ENCODE data around the gene MAN1C1. TPM values are rescaled to one million over a fixed set of nuclear protein-coding genes. Genes with fewer than 3 reads are reported as not detected.
"Not testable (repeated sequence)": the region's sequence is repeated elsewhere in the genome, so short reads cannot be mapped to it uniquely, and the experiment has no call there.

Gene MAN1C1
- total RNA-seq, 1 donor from 2014 or later: 20.4 TPM

DNA sequence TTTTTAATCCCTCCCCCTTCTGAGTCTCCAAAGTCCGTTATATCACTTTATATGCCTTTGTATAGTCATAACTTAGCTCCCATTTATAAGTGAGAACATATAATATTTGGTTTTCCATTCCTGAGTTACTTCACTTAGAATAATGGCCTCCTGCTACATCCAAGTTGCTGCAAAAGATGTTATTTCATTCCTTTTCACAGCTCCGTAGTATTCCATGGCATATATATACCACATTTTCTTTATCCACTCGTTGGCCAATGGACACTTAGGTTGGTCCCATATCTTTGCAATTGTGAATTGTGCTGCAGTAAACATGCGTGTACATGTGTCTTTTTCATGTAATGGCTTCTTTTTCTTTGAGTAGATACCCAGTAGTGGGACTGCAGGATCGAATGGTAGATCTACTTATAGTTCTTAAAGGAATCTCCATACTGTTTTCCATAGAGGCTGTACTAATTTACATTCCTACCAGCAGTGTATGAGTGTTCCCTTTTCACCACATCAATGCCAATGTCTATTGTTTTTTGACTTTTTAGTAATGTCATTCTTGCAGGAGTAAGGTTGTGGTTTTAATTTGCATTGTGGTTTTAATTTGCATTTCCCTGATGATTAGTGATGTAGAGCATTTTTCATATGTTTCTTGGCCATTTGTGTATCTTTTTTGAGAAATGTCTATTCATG lies 12.3 kb downstream of the MAN1C1 start:
- no peak for ATAC-seq
- TF ChIP-seq, protein P1, sequence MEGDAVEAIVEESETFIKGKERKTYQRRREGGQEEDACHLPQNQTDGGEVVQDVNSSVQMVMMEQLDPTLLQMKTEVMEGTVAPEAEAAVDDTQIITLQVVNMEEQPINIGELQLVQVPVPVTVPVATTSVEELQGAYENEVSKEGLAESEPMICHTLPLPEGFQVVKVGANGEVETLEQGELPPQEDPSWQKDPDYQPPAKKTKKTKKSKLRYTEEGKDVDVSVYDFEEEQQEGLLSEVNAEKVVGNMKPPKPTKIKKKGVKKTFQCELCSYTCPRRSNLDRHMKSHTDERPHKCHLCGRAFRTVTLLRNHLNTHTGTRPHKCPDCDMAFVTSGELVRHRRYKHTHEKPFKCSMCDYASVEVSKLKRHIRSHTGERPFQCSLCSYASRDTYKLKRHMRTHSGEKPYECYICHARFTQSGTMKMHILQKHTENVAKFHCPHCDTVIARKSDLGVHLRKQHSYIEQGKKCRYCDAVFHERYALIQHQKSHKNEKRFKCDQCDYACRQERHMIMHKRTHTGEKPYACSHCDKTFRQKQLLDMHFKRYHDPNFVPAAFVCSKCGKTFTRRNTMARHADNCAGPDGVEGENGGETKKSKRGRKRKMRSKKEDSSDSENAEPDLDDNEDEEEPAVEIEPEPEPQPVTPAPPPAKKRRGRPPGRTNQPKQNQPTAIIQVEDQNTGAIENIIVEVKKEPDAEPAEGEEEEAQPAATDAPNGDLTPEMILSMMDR (IDR thresholded peaks at IDR 0.05): no peak
- Histone ChIP-seq H3K27ac (no peak overlapping the region), H3K9me3 (no peaks in the 10 kb centered on the region), H3K36me3 (no peaks in the 10 kb centered on the region), H3K4me1 (no peaks in the 10 kb centered on the region), H3K4me3 (no peak overlapping the region), H3K27me3 (ENCODE audit: low read depth) (no peaks in the 10 kb centered on the region)
- DNase-seq: no peak
- intact Hi-C loops (cut with DNase I): no loop called here

DNA sequence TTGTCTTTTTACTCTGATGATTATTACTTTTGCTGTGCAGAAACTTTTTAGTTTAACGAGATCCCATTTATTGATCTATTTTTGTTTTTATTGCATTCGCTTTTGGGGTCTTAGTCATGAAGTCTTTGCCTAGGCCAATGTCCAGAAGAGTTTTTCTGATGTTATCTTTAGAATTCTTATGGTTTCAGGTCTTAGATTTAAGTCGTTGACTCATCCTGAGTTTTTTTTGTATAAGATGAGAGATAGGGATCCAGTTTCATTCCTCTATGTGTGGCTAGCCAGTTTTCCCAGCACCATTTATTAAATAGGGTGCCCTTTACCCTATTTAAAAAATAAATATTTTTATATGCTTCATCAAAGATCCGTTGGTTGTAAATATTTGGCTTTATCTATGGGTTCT lies 13.2 kb downstream of the MAN1C1 start:
- TF ChIP-seq, protein P1 (IDR thresholded peaks at IDR 0.05): no peak
- DNase-seq (no peak), ATAC-seq (no peak)
- Histone ChIP-seq H3K27me3 (ENCODE audit: low read depth) (no peaks in the 10 kb centered on the region), H3K36me3 (no peaks in the 10 kb centered on the region), H3K9me3 (no peaks in the 10 kb centered on the region), H3K4me1 (no peaks in the 10 kb centered on the region), H3K4me3 (no peak overlapping the region), H3K27ac (no peak overlapping the region)
- intact Hi-C loops (cut with DNase I): no loop called here

DNA sequence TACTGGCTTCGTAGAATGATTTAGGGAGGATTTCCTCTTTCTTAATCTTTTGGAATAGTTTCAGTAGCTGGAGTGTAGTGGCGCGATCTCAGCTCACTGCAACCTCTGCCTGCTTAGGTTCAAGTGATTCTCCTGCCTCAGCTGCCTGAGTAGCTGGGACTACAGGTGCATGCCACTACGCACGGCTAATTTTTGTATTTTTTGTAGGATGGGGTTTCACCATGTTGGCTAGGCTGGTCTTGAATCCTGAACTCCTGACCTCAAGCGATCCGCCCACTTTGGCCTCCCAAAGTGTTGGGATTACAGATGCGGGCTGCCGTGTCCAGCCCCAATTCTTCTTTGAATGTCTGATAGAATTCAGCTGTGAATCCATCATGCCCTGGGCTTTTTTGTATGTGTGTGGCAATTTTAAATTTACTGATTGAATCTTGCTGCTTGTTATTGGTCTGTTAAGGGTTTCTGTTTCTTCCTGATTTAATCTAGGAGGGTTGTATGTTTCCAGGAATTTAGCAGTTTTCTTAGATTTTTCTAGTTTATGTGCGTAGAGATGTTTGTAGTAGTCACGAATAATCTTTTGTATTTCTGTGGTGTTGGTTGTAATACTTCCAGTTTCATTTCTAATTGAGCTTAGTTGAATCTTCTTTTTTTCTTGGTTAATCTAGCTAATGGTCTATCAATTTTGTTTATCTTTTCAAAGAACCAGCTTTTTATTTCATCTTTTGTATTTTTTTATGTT lies 15.3 kb downstream of the MAN1C1 start:
- H3K9me3 ChIP-seq: no peaks in the 10 kb centered on the region
- H3K36me3 ChIP-seq: no peaks in the 10 kb centered on the region
- intact Hi-C loops (cut with DNase I): no loop called here
- H3K4me1 ChIP-seq: no peaks in the 10 kb centered on the region
- no peaks in the 10 kb centered on the region for H3K27me3 ChIP-seq (ENCODE audit: low read depth)
- H3K4me3 ChIP-seq: peak overlapping the region; percentile 38
- peak overlapping the region; percentile 68 for H3K27ac ChIP-seq
- DNase-seq (no peak), ATAC-seq (peak in 1 of 2 donors; percentile 24)
- TF ChIP-seq, protein P1 (IDR thresholded peaks at IDR 0.05): no peak

DNA sequence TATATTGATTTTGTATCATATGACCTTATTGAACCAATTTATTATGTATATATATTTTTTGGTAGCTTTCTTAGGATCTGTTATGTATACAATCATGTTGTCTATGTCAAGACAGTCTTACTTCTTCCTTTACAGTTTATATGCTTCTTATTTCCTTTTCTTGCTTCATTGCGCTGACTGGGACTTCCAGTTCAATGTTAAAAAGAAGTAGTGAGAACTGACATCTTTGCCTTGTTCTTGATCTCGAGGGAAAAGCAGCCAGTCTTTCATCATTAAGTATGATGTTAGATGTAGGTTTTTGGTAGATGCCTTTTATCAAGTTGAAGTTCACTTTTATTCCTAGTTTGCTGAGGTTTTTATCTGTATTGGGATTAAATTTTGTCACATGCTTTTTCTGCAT lies 17.5 kb downstream of the MAN1C1 start:
- intact Hi-C loops (cut with DNase I): no loop called here
- ATAC-seq (no peak), DNase-seq (no peak)
- H3K4me3 ChIP-seq: no peak overlapping the region
- H3K9me3 ChIP-seq: no peaks in the 10 kb centered on the region
- TF ChIP-seq, protein P1 (IDR thresholded peaks at IDR 0.05): no peak
- no peaks in the 10 kb centered on the region for H3K27me3 ChIP-seq (ENCODE audit: low read depth)
- no peaks in the 10 kb centered on the region for H3K4me1 ChIP-seq
- no peak overlapping the region for H3K27ac ChIP-seq
- no peaks in the 10 kb centered on the region for H3K36me3 ChIP-seq

DNA sequence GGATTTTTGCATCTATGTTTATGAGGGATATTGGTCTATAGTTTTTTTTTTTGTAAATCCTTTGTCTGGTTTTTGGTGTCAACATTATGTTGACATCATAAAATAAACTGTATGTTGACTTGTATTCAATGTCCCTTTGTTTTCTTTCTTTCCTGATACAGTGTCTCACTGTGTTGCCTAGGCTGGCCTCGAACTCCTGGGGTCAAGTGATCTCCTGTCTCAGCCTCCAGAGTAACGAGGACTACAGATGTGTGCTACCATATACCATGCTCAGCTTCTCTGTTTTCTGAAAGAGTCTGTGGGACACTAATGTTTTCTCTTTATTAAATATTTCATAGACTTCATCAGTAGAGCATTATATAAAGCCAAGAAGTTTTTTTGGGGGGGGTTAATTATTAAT lies 18.3 kb downstream of the MAN1C1 start:
- Histone ChIP-seq H3K9me3 (no peaks in the 10 kb centered on the region), H3K36me3 (no peaks in the 10 kb centered on the region), H3K4me3 (no peak overlapping the region), H3K4me1 (no peaks in the 10 kb centered on the region), H3K27me3 (ENCODE audit: low read depth) (no peaks in the 10 kb centered on the region), H3K27ac (no peak overlapping the region)
- intact Hi-C loops (cut with DNase I): no loop called here
- TF ChIP-seq, protein P1 (IDR thresholded peaks at IDR 0.05): no peak
- DNase-seq: no peak
- ATAC-seq: no peak

DNA sequence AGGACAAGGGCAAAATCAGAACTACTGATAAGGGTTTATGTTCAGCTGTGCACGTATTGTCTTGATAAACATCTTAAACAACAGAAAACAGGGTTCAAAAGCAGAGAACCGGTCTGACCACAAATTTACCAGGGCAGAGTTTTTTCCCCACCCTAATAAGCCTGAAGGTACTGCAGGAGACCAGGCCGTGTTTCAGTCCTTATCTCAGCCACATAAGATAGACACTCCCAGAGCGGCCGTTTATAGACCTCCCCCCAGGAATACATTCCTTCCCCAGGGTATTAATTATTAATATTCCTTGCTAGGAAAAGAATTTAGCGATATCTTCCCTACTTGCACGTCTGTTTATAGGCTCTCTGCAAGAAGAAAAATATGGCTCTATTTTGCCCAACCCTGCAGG lies 19.6 kb downstream of the MAN1C1 start:
- intact Hi-C loops (cut with DNase I); ATAC-seq: not testable (repeated sequence)

More for the DNA sequence above, 19.6 kb downstream of the MAN1C1 start:
- H3K27ac ChIP-seq; H3K27me3 ChIP-seq (ENCODE audit: low read depth); H3K4me3 ChIP-seq; DNase-seq; H3K36me3 ChIP-seq; H3K4me1 ChIP-seq; H3K9me3 ChIP-seq: not testable (repeated sequence)
